Cortex of kidney (tissue), 1 donor: Measurements from ENCODE around the gene THOC6.

Experiments used
- DNase-seq: peaks from one replicate; lab custom pipeline; 2025; lab: John Stamatoyannopoulos, UW

THOC6 gene

GRCh38 chr16:2991566-2992261 lies 32.1 kb upstream of the THOC6 start:
- no peak for DNase-seq

GRCh38 chr16:2992383-2993081 lies 31.3 kb upstream of the THOC6 start:
- no peak for DNase-seq

- no peak for DNase-seq
These were observed 27.5 kb upstream of the THOC6 start for GRCh38 chr16:2996298-2996697.

- DNase-seq, result no peak
These were observed 23.9 kb upstream of the THOC6 start for GRCh38 chr16:2999929-3000328.

GRCh38 chr16:3000540-3000939 lies 23.3 kb upstream of the THOC6 start:
- DNase-seq, result no peak

GRCh38 chr16:3001316-3001715 lies 22.5 kb upstream of the THOC6 start:
- no peak for DNase-seq

GRCh38 chr16:3003582-3004270 lies 20.1 kb upstream of the THOC6 start:
- DNase-seq, result no peak

GRCh38 chr16:3004319-3004718 lies 19.5 kb upstream of the THOC6 start:
- no peak for DNase-seq

- no peak for DNase-seq
These were observed 19.0 kb upstream of the THOC6 start for GRCh38 chr16:3004781-3005284.

GRCh38 chr16:3007059-3007956 lies 16.5 kb upstream of the THOC6 start:
- DNase-seq, result no peak

GRCh38 chr16:3007957-3008689 lies 15.7 kb upstream of the THOC6 start:
- no peak for DNase-seq

- DNase-seq, result no peak
These were observed 15.2 kb upstream of the THOC6 start for GRCh38 chr16:3008690-3009037.

- DNase-seq, result no peak
These were observed 14.1 kb upstream of the THOC6 start for GRCh38 chr16:3009568-3010390.

GRCh38 chr16:3010510-3010909 lies 13.3 kb upstream of the THOC6 start:
- no peak for DNase-seq

GRCh38 chr16:3012246-3012645 lies 11.6 kb upstream of the THOC6 start:
- DNase-seq, result no peak

GRCh38 chr16:3012828-3013420 lies 10.9 kb upstream of the THOC6 start, which contains the start of gene CLDN9:
Gene CLDN9 (plus strand): TSS chr16:3012923. CDS start chr16:3013363, 440 bp downstream.
- no peak for DNase-seq

GRCh38 chr16:3013491-3013951 lies 10.3 kb upstream of the THOC6 start:
- no peak for DNase-seq

GRCh38 chr16:3013998-3014690 lies 9.7 kb upstream of the THOC6 start:
- DNase-seq, result no peak

GRCh38 chr16:3014971-3015370 lies 8.9 kb upstream of the THOC6 start:
- DNase-seq, result no peak
